ENCODE results near the gene EFCC1.
"Not testable (repeated sequence)": the region's sequence is repeated elsewhere in the genome, so short reads cannot be mapped to it uniquely, and the experiment has no call there.

The EFCC1 gene

GRCh38 chr3:129084501-129084900 is 83.4 kb downstream of the EFCC1 start:
- no peak for DNase-seq

- no peak for DNase-seq
Measured at GRCh38 chr3:129085165-129085715, 84.1 kb downstream of the EFCC1 start.

- no peak for DNase-seq
Measured at GRCh38 chr3:129085818-129086217, 84.7 kb downstream of the EFCC1 start.

GRCh38 chr3:129087138-129087702 is 86.1 kb downstream of the EFCC1 start:
- DNase-seq, result no peak

GRCh38 chr3:129087904-129088303 is 86.8 kb downstream of the EFCC1 start:
- DNase-seq, result not testable (repeated sequence)

GRCh38 chr3:129088312-129088711 is 87.2 kb downstream of the EFCC1 start:
- not testable (repeated sequence) for DNase-seq

Data from activated gamma-delta T cell (primary cell).